ENCODE results near the gene PRLH.
"Not testable (repeated sequence)": the region's sequence is repeated elsewhere in the genome, so short reads cannot be mapped to it uniquely, and the experiment has no call there.

The PRLH gene

DNA sequence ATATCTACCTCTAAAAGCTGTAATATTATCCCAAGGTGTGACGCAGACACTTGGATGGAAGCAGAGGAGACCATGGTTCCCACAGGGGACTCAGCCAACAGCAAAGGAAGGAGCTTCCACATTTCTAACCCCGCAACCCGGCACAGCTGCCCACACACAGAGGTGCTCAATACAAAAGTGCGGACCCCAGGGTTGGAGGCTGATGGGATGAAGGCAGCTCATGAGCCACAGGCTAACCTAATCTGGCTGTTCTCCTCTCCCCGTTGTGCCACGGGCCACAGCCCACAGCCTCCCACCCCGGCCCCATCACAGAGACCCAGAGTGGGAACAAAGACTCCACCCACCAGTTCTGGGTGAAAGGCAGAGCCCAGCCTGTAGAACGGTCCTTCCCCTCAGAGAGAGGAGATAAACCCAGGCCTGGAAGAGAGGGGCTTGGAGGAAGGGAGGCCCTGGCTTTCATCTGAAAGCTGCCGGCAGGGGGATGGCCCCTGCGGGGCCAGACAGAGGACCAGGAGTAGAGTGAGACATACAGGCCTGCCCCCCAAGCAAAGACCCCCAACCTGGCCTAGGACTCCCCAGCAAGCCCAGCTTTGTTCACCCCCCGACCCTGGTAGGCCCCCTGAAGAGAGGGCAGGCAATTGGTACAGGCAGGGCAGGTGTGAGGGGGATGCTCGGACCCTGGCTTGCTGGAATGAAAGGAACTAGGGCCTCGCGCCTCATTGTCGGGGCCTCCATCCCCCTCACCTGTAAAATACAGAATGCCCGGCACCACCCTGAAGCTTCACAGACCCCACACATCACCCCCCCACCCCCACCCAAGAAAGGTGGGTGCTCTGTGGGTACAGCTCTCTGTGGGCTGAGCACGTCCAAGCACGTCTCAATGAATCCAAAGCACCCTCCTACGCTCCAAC, 17.3 kb downstream of the PRLH start:
- ATAC-seq = no peak

DNA sequence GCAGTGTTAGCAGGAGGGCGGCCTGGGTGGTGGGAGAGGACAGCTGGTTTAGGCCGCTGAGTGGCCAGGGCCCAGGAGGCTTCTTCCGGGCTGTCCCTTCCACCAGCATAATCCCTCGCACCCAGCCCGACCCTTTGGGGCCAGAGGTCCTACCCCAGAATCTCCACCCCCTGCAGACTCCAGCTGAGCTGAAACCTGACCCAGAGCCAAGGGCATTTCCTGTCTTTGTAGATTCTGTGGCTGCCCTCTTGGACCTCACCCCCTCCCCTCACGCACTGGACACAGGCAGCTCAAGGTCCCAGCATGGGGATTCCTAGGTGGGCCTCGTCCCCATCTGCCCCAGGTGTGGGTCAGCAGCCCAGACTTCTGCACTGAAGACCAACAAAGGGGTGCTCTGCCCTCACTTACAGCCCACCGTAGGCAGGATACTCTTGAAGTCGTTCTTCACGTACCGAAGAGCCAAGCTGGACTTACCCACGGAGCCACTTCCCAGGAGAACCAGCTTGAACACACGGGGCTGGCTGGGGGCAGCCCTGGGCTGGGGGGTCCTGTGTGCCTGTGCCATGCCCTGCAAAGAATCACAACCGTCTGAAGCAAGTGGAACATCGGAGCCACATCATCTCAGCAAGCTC, 19.3 kb downstream of the PRLH start:
- no peak for ATAC-seq

DNA sequence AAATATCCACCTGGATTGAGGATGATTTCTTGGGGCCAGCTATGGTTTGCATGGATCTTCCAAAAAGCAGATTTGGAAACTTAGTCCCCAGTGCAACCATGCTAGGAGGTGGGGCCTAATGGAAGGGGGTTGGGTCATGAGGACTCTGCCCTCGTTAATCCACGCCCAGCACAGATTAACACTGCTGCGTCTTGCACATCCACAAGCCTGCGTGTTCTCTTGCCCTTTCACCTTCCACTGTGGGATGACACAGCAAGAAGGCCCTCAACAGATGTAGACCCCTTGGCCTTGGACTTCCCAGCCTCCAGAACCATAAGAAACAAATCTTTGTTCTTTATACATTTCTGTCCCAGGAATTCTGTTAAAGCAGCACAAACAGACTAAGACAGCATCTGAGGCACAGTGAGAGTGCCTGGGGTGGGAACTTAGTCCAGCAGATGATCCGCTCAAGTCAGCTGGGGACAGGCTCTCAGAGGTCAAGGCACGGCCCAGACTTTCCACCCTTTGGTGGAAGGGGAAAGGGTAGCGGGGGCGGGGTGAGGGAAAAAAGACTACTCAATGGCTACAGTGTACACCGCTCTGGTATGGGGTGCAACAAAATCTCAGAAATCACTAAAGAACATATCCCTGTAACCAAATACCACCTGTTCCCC, 21.8 kb downstream of the PRLH start:
- ATAC-seq = no peak

DNA sequence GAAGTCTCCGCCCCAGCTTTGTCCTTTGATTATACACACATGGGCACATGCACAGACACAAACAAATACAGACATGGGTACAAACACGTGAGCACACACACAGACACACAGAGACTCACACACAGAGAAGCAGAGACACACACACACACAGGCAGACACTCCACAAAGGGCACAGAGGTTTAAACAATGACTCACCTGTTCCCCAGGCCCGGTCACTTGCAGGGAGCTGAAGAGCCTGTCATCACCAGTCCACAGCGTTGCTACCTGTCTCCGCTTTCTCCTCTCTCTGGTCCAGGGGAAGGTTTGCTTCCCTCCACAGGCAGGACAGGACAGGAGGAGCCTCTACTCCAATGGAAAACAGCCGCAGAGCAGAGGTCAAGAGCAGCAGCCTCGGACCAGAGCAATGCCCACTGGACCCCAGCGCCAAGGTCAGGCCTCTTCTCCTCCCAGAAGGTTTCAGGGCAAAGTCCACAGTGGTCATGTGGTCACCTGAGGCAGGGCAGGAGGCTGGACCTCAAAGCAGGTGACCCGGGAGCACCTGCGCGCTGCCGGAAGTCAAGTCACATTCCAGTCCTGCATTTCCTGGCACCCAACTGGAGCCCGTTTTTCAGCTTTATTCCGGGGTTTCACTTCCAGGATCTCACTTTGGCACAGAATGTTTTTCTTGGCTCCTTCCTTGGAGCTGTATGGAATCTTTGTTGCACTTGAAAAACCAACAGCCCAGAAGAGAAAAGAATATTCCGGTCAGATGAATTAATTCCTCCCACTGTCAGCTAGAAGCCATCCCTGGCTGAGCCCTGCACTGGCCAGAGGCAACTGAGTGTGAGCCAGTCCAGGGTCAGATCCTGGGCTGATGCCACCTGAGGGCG, 24.1 kb downstream of the PRLH start, which contains the start of gene RAB17:
Gene RAB17, minus strand, starts transcription at position 463 of the 869 bp plus-strand sequence. CDS start 4,580 bp downstream, outside the sequence.
- ATAC-seq = no peak

DNA sequence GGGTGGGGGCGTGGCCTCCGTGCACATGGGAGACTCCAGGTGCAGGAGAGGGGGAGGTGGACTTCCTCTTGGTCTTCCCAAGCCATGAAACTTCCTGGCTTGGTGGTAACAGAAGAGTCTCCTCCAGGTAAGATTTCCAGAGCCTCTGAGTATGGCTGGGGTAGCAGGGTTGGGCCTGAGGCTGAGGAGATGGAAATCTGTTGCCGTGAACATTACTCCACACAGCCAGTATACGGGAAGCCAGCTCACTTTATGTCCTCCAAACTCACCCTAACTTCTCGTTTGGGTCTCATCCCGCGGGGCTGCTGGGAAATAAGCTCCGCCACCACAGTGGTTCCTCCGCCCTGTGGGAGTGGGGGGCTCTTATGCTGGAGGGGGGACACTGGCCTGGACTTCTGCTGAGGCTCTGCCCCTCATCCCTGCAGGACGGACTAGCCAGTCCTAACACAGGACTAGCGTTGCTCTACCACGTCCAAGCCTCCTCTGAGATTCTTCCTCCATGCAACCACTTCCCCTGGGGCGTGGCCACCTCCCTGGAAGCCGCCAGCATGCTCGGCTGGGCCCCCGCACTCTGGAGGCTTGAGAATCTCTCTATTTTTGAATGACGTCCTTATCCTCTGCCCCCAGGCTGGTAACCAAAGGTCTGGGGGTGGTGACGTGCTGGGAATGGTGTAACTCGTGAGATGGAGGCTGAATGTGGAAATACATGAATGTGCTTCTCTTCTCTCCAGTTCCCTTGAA, 24.9 kb downstream of the PRLH start:
- ATAC-seq = no peak

DNA sequence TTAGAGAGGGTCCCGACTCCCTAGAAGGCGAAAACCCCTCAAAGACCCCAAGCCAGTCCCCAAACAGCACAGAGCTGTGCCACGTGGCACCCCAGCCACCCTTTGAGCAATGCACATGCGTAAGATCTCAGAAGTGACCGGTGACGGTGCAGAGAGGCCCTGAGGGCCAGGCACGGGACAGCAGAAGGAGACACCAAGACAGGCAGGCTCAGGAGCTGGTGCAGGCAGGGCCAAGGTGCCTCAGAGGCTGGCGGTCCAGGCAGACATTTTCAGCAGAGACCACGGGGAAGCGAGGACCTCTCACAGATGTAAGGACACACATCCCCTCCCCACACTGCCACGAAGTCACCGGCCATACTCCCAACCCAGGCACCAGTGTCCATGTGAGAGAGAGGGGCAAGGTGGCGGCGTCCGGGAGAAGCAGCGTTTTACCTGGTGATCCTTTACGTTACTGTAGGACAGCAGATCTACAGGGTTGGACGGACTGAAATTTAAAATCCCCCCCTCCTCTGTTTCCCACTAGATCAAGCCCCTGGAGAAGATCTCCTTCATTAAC, 26.1 kb downstream of the PRLH start:
- no peak for ATAC-seq

DNA sequence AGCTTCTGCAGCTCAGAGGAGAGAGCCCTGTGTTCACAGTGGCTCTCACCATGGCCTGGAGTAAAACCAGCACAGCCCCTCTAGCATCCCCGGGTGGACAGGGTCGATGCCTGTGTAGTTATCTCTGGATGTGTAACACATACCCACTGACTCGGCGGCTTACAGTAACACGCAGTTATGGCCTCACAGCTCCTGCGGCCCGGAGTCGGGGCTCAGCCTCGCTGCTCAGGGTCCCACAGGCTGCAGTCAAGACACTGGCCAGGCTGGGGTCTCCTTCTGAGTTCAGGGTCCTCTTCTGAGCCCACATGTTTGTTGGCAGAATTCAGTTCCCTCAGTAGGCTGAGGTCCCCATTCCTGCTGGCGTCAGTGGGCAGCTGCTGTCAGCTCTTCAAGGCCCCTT, 26.7 kb downstream of the PRLH start:
- no peak for ATAC-seq

DNA sequence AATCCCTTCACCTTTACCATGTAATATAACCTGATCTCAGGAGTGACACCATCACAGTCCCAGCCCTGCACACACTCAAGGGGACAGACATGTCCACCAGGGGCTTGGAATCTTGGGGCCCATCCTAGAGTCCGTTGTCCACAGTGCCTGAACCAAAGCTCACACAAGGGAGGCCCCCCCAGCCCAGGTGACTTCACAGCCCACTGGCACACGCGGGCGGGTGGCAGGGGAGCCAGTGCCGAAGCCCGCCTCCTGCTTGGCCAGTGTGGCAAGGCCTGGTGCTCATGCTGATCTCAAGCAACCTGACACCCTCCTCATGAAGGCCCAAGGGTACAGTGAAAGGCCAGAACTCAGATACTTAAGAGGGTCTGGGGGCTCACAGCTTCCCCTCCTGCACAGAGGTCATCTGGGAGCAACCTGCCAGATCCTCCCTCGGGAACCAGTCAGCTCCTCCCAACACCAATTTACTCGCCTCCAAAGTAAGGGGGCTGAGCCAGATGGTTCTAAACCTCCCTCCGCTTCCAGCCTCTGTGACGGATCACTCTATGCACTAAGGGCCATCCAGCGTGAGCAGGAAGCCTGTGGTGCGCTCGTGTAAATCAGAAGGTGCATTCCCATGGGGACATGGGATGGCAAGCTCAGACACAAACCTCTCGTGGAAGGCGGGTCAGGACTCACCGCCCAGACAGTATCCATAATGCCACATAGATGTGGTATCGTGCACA, 27.4 kb downstream of the PRLH start:
- ATAC-seq = no peak

DNA sequence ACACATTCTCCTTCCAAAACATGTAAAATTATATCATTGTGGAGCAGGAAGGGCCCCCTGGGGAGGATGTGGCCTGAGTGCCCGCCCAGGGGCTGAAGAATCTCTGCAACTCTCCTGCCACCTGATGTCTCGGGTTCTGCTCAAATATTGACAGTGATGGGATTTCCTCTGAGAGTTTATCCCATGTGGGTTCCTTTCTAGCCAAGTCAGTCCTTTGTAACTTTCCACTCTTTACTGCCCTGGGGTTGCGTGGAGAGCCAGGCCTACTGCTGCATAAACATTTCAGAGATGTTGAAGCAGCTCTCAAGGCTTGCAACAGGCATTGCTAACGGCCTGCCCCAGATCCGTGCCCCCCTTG, 28.1 kb downstream of the PRLH start:
- no peak for ATAC-seq

DNA sequence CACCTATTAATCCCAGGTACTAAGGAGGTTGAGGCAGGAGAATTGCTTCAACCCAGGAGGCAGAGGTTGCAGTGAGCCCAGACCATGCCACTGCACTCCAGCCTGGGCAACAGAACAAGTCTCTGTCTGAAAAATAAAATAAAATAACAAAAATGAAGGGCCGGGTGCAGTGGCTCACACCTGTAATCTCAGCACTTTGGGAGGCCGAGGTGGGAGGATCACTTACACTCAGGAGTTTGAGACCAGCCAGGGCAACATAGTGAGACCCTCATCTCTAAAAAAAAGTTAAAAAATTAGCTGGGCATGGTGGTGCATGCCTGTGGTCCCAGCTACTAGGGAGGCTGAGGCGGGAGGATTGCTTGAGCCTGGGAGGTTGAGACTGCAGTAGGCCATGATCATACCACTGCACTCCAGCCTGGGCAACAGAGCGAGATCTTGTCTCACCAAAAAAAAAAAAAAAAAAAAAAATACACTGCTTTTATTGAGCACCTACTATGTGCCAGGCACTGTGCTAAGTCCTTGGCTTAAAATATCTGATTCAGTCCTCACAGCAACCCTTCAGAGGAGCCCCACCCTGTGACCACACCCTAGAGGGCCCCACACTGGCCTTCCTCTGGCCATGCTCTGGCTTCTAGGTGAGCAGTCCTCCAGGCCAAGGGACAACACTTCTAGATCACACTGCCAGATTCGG, 29.6 kb downstream of the PRLH start:
- ATAC-seq = not testable (repeated sequence)

DNA sequence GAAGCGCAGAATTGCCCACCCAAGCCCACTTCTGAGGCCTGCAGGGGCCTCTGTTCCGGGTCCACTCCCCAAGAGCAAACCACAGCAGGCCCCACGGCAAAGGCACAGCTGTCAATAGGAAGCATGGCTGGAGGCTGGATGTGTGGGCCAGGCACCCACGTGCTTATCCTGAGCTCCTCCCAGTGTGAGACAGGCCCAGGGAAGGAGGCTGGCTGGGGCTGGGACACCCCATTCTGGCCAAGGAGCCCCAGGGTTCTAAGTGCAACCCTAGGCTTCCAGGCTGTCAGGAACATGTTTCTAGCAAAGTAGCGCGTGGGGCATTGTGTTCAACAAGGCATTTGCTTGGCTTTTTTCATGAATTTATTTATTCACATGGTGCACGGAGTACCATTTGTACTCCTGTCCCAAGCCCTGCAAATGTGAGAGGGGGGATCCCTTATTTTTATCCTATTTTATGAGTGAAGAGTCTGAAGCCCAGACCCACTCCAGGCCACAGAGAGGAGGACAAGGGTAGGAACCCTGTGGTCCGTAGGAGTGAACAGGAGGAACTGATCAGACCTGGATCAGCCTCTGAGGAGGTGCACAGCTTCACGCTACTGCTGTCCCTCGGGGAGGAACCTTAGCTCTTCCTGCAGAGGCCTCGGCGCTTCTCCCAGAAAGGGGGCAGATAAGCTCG, 30.3 kb downstream of the PRLH start:
- ATAC-seq = no peak

DNA sequence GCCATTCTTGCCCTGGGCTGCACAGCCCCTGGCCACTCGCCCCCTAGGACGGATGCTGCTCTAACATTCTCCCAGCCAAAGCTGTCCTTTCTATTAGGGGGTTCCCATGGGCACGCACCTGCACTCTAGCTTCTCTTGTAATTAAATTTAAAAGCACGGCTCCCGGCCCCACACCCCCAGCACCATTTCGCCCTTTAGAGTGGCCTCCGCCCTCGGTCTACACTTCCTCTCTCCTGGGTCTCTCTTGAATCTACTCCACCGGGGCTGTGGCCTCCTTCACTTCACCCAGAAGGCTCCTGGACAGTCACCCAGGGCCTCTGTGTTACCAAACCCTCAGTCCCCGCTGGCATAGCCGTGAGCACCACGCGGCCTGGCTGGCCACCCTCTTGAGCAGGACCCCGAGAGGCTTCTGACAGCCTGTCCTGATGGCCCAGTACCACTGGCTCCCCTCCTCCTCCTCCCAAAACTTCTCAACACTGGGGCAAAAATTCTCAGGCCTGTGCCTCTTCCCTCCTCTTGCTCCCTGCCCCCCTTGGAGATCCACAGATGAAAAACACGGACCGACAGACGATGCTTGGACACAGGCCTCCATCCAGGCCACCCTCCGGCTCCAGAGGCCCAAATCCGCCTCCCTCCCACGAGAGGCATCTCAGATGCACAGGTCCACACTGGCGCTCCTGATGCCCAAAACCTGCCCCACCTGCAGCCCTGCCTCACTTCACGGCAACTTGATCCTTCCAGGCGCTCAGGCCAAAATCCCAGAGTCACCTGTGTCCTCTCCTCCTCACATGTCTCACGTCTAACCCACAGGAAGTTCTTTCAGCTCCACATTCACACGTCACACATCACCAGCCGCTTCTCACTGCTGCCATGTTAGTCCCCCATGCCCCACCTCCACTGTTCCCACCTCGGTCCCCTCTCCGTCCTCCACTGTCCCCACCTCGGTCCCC, 31.1 kb downstream of the PRLH start:
- ATAC-seq = no peak

DNA sequence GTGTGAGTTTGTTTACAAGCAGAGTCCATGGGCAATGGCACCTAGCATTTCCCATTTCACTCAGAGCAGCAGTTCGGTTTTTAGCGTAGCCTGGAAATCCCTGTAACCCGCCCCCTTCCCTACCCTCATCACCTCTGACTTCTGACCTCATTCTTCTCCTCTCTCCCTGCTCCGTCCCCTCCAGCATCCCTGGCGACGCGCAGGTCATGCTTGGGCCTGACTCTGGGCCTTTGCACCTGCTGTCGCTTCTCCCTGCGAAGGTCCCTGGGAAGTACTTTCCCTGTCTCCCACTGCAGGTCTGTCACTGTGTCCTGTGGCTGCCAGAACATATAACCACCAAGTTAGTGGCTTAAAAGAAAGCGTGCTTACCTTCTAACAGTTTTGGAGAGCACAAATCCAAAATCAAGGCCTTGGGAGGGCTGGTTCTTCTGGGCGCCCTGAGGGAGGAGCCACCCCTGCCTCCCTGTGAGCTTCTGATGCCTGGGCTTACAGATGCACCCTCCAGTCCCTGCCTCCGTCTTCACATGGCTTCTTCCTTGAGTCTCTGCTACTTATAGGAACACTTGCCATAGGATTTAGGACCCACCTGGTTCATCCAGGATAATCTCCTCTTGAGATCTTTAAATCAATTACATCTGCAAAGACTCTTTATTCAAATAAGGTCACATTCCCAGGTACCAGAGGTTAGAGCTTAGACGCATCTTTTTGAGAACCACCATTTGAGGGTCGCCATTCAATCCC, 32.3 kb downstream of the PRLH start:
- ATAC-seq = no peak

DNA sequence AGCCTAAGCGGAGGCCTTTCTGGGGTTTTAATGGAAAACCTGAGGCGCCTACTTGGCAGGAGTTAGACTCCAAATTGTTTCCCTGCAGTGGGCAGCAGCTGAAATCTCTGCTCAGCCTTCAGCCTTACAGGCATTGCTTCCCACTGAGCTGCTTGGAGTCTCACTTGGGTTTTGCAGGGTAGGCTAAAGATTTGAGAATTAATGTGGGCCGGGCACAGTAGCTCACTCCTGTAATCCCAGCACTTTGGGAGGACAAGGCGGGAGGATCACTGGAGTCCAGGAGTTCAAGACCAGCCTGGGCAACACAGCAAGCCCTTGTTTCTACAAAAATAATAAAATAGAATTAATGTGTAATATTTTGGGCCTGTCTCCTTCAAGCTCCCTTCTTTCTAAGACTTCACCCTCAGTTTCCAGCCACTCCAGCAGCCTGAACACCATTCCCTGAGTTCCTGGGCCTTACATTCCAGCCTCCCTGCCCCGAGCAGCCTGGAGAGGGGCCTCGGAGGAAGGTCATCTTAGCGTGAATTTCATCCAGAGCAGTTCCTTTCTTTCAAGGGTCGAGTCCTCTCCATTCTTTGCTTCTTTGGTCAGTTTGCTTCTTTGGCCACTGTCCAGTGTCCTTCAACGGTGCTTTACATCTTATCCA, 33.2 kb downstream of the PRLH start:
- ATAC-seq = no peak

DNA sequence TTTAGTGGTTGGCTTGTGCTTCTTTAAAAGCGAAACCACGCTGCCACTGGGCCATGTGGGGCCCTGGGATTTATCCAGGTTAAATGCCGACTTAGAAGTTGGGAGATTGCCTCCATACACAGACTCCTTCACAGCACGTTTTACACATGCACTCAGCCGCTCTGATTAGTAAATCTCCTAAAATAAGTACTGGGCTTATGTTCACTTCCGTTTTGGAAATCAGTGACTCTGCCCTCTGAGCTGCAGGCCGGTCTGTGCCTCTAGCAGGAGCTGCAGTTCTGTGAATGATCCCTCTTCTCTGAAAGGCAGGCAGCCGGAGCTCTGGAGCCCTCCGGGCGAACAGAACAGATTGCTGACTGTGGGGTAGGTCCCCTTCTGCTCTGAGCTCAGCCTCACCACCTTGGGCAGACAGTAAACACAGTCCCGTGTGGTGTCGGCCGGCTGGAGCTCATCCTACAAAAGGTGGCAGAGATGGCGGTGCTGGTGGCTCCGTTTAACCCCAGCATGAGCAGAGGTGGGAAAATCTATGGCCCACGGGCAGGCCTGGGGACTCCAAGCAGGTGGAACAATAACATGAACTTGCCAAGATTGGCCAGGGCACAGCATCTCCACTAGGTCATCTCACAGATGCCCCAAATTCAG, 34.0 kb downstream of the PRLH start:
- ATAC-seq = no peak

DNA sequence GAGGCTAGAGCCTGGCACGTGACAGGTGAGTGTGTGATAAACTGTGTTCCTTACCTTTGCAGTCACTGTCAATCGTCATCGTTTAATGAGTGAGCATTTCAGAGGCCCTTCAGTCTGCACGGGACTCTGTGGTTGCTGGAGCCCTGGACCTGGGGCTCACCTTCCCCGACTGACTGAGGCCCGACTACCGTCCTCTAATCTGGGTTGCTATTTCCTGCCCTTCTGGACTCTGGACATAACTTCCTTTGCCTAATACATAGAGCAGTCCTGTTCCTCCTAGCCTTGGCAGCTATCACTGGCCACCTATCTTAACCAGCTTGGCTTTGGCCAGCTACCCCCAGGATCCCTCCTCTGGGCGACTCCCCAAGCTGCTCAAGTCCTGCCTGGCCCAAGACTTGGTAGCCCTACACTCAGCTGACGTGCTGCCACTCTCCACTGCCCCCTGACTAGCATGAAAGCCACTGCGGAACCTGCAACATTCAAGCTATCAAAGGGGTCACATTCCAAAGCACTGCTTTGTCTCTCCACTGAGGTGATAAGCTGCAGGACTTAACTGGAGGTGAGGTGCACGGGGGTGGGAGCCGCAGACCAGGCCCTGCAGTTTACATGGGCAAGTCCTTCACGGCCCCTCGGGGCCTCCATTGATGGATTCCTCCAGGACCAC, 35.2 kb downstream of the PRLH start:
- no peak for ATAC-seq
